Measurements from ENCODE around the gene TMEM135. TPM values are rescaled to one million over a fixed set of nuclear protein-coding genes. Genes with fewer than 3 reads are reported as not detected.
"Not testable (repeated sequence)": the region's sequence is repeated elsewhere in the genome, so short reads cannot be mapped to it uniquely, and the experiment has no call there.

The TMEM135 gene
- total RNA-seq, 6 experiments from 2014 or later = 12.2 to 27.9 (median 18.8) TPM

- DNase-seq (no peak), ATAC-seq (no peak)
- WGBS (ENCODE audit: insufficient coverage, low coverage, low lambda C conversion rate, missing lambda C conversion rate) = 87% methylated on average over 5 of the region's 5 CpGs
- TF ChIP-seq POLR2A (IDR thresholded peaks at IDR 0.05) (no peak), CTCF (IDR thresholded peaks at IDR 0.05) (no peak)
- intact Hi-C loops (cut with DNase I) = no loop called here
- no peak overlapping the region for H3K4me3 ChIP-seq
- H3K27me3 ChIP-seq = no peaks in the 10 kb centered on the region
- H3K36me3 ChIP-seq = no peaks in the 10 kb centered on the region
- H3K4me1 ChIP-seq = no peaks in the 10 kb centered on the region
- no peaks in the 10 kb centered on the region for H3K9me3 ChIP-seq
- no peak overlapping the region for H3K27ac ChIP-seq
Observed at GRCh38 chr11:86991341-86991740, 46.4 kb upstream of the TMEM135 start.

GRCh38 chr11:86992340-86992739 is 45.4 kb upstream of the TMEM135 start:
- H3K4me1 ChIP-seq; H3K27ac ChIP-seq; H3K27me3 ChIP-seq; DNase-seq; H3K9me3 ChIP-seq; H3K4me3 ChIP-seq; intact Hi-C loops (cut with DNase I); ATAC-seq; H3K36me3 ChIP-seq: not testable (repeated sequence)
- 93% methylated on average over 4 of the region's 4 CpGs for WGBS (ENCODE audit: insufficient coverage, low coverage, low lambda C conversion rate, missing lambda C conversion rate)

GRCh38 chr11:86993031-86993430 is 44.7 kb upstream of the TMEM135 start:
- intact Hi-C loops (cut with DNase I) = no loop called here
- ATAC-seq = no peak
- Histone ChIP-seq H3K4me1 (no peaks in the 10 kb centered on the region), H3K4me3 (no peak overlapping the region), H3K27me3 (no peaks in the 10 kb centered on the region), H3K36me3 (no peaks in the 10 kb centered on the region), H3K9me3 (no peaks in the 10 kb centered on the region), H3K27ac (no peak overlapping the region)
- 62% methylated on average over 3 of the region's 3 CpGs for WGBS (ENCODE audit: insufficient coverage, low coverage, low lambda C conversion rate, missing lambda C conversion rate)
- no peak for DNase-seq
- TF ChIP-seq CTCF (IDR thresholded peaks at IDR 0.05) = no peak
- TF ChIP-seq POLR2A (IDR thresholded peaks at IDR 0.05) = no peak

GRCh38 chr11:86996953-86997570 is 40.7 kb upstream of the TMEM135 start:
- no peak for ATAC-seq
- no peak overlapping the region for H3K27ac ChIP-seq
- H3K36me3 ChIP-seq = no peaks in the 10 kb centered on the region
- WGBS (ENCODE audit: insufficient coverage, low coverage, low lambda C conversion rate, missing lambda C conversion rate) = 91% methylated on average over 1 of the region's 1 CpG
- no peak for DNase-seq
- intact Hi-C loops (cut with DNase I) = no loop called here
- H3K4me1 ChIP-seq = no peaks in the 10 kb centered on the region
- H3K27me3 ChIP-seq = no peaks in the 10 kb centered on the region
- no peaks in the 10 kb centered on the region for H3K9me3 ChIP-seq
- TF ChIP-seq CTCF (IDR thresholded peaks at IDR 0.05) (no peak), POLR2A (IDR thresholded peaks at IDR 0.05) (no peak)
- no peak overlapping the region for H3K4me3 ChIP-seq

- Histone ChIP-seq H3K36me3 (no peaks in the 10 kb centered on the region), H3K4me1 (no peaks in the 10 kb centered on the region), H3K27me3 (no peaks in the 10 kb centered on the region), H3K4me3 (no peak overlapping the region), H3K9me3 (no peaks in the 10 kb centered on the region), H3K27ac (no peak overlapping the region)
- TF ChIP-seq POLR2A (IDR thresholded peaks at IDR 0.05) (no peak), CTCF (IDR thresholded peaks at IDR 0.05) (no peak)
- 100% methylated on average over 1 of the region's 1 CpG for WGBS (ENCODE audit: insufficient coverage, low coverage, low lambda C conversion rate, missing lambda C conversion rate)
- intact Hi-C loops (cut with DNase I) = no loop called here
- DNase-seq = no peak
- no peak for ATAC-seq
Observed at GRCh38 chr11:86999388-86999787, 38.3 kb upstream of the TMEM135 start.

All from right lobe of liver (tissue), 6 donors.